ENCODE measurements around the gene CHST15.

GRCh38 chr10:124087672-124088634, 5.4 kb downstream of the CHST15 start:
- TF ChIP-seq CTCF (IDR thresholded peaks at IDR 0.05) (no peak), POLR2A (IDR thresholded peaks at IDR 0.05) (no peak)

Measured in adrenal gland (tissue), 5 donors.